ENCODE data around the gene TXNL1. TPM values are rescaled to one million over a fixed set of nuclear protein-coding genes. Genes with fewer than 3 reads are reported as not detected.

TXNL1 gene
- total and polyA plus RNA-seq, 2 donors (not counting 3 experiments of a cell fraction or from before 2014, with no cell fraction given) = 29.5 to 81.2 TPM

GRCh38 chr18:56615738-56616520 is 22.5 kb downstream of the TXNL1 start:
- Histone ChIP-seq H3K9me1 (replicated peaks; ENCODE audit: control insufficient read depth, extremely low read depth, insufficient read depth, low read length) (no peaks in the 10 kb centered on the region), H3K27ac (ENCODE audit: insufficient read depth, low read depth, low read length) (no peak overlapping the region), H3K4me1 (ENCODE audit: control insufficient read depth, extremely low read depth, insufficient read depth, low read length) (no peaks in the 10 kb centered on the region), H3K4me3 (replicated peaks in 1 of 3; ENCODE audit: insufficient read depth in 1 of 3, low read depth in 1 of 3, low read length in 3 of 3) (no peak overlapping the region), H3K9ac (replicated peaks; ENCODE audit: extremely low read depth, insufficient read depth, low read length) (no peak overlapping the region), H3K79me2 (ENCODE audit: control insufficient read depth, insufficient read depth, low read length) (peaks cover 2% of the 10 kb centered on the region), H2AFZ (ENCODE audit: low read depth, low read length) (no peak overlapping the region), H3K9me3 (replicated peaks; ENCODE audit: control insufficient read depth, insufficient read depth, low read length) (no peaks in the 10 kb centered on the region), H4K20me1 (replicated peaks; ENCODE audit: control insufficient read depth, extremely low read depth, insufficient read depth, low read length) (no peaks in the 10 kb centered on the region), H3K4me2 (ENCODE audit: insufficient read depth, low read length) (no peak overlapping the region), H3K27me3 (ENCODE audit: control insufficient read depth in 2 of 2, insufficient read depth in 2 of 2, low read length in 2 of 2) (no peaks in the 10 kb centered on the region), H3K36me3 (ENCODE audit: control insufficient read depth in 2 of 2, extremely low read depth in 1 of 2, insufficient read depth in 2 of 2, low read length in 2 of 2) (peaks cover 11 to 24% of the 10 kb centered on the region in 2 experiments)
- no peak for TF ChIP-seq CTCF (IDR thresholded peaks at IDR 0.05; ENCODE audit: extremely low read depth in 1 of 2, insufficient read depth in 1 of 2, low read depth in 1 of 2, low read length in 2 of 2)
- no peak for TF ChIP-seq FOS (IDR thresholded peaks at IDR 0.05; ENCODE audit: borderline replicate concordance, insufficient read depth, low read length)
- no peak for TF ChIP-seq JUN (IDR thresholded peaks at IDR 0.05; ENCODE audit: borderline replicate concordance, insufficient read depth, insufficient read length, low read depth)
- no peak for TF ChIP-seq GATA2 (IDR thresholded peaks at IDR 0.05; ENCODE audit: insufficient read depth, insufficient read length, low read depth, low read length)
- TF ChIP-seq MAX (IDR thresholded peaks at IDR 0.05; ENCODE audit: insufficient read depth, insufficient read length) = no peak
- TF ChIP-seq EZH2 (IDR thresholded peaks at IDR 0.05; ENCODE audit: borderline replicate concordance, low read depth, low read length, severe bottlenecking) = no peak
- no peak for TF ChIP-seq POLR2A (IDR thresholded peaks at IDR 0.05; ENCODE audit: low read depth, low read length)
- TF ChIP-seq MYC (IDR thresholded peaks at IDR 0.05; ENCODE audit: low read depth, low read length) = no peak
- TF ChIP-seq POLR2AphosphoS5 (IDR thresholded peaks at IDR 0.05; ENCODE audit: insufficient read depth, low read depth, low read length) = no peak
- FAIRE-seq = no peak
- ChIA-PET POLR2A (no interaction called here), CTCF (interaction anchor here (1.0 kb wide), 1 partner anchor 16 kb away, joined by 4 read pairs; no protein-coding TSS in a partner anchor)
- no TSS peak for BruUV-seq (replicated peaks)
- intact Hi-C loops (cut with micrococcal nuclease) (no loop called here), dilution Hi-C loops (cut with MboI; ENCODE audit: extremely low pct_ligation_motif_present, low sequenced_read_pairs) (no loop called here)
- no peak for DNase-seq (ENCODE audit: low read depth, low spot score)

Measured in endothelial cell of umbilical vein (primary cell).